Measurements from ENCODE around the gene COX7A2.

COX7A2 gene

DNA sequence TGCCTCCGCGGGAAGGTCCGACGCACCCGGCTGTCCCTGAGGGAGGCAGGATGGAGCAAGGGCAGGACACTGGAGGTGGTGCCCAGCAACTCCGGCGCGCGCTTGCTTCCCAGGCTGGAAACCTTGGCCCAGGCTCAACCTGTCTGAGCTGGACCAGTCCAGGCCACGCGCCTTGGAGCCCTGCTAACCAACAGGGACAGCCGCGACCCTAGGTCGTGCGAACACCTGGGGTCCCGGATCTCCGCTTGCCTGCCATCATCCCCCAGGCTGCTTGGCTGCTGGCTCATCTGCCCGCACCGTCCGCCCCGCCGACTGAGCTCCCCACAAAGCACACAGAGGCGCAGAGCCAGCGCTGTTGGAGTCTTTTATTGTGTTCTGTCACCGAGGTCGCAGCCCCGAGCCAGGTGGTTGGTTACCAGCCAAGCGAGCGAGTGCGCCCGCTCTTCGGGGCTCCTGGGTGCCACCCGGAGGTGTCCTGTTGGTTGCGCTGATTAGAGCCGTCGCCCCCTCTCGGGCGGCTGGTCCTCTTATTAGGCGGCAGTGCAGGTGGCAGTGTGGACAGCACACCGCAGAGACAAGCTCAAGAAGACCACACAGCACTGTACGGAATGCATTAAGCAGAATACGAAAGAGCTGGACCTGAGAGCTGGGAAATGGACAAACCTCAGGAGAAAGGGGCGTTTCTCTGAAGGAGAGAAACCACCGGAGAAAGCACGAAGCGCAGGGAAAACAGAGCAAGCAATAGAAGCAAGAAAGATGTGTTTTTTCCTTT, 41.5 kb downstream of the COX7A2 start:
- DNase-seq (ENCODE audit: low read depth in 4 of 4, low spot score in 1 of 4), result no peak

DNA sequence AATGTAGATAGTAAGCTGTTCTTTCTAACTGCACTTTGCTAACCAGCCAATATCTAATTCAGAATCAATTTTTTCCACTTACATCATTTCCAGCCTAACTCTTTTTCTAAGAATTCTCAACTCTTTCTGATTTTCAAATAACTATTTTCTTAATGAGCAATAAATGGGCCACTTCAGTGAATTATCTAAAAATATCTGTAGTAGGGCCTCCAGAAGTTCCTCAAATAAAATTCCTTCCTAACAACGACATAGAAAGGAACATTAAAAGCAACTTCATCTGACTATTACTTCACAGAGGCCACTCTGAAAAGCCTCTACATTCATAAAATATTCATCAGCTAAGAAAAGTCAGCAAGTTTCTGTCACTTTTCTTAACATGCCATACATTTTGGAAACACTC, 42.6 kb downstream of the COX7A2 start:
- DNase-seq (ENCODE audit: low read depth in 4 of 4, low spot score in 1 of 4), result no peak

DNA sequence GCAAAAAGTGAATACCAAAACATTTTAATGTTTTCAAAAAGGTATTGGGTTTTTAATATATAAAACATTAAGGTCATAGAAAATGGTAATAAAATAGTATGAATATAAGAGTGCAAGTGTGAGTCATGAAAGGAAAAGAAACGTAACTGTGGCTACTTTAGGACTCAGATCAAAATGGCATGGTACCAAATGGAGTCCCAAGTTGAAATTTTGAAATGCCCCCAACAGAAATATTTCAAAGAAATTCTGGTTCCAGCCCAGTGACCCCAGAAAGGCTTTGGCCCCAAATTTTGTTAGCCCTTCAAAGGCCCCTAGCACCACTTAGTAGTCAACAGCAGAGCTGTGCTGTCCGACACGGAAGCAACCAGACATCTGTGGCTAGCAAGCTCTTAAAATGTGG, 43.7 kb downstream of the COX7A2 start:
- no peak for DNase-seq (ENCODE audit: low read depth in 4 of 4, low spot score in 1 of 4)

DNA sequence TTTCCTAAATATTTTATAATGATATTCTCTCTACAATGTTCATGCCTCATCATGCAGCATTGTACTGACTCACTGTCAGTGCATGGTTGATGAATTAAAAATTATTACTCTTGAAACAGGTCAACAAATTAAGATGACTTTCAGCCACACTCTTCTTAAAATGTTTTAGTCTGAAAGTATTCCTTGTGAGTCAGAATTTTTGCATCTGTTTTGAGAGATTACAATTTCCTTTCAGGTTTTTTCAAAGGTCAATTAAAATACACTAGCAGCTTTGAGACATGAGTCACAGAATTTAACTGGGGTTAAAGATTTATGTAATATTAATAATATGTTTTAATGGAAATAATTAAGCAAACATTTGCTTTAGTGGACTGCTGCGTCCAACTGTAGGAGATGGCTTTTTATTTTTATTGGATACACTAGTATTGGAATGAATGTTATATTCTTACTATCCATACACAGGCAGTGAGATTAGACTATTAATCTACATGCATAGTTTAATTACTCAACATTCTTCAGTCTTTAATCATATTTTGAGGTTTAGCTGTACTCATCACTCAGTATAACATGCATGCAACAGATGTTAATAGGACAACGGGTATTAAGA, 47.4 kb downstream of the COX7A2 start:
- no peak for DNase-seq (ENCODE audit: low read depth in 4 of 4, low spot score in 1 of 4)

DNA sequence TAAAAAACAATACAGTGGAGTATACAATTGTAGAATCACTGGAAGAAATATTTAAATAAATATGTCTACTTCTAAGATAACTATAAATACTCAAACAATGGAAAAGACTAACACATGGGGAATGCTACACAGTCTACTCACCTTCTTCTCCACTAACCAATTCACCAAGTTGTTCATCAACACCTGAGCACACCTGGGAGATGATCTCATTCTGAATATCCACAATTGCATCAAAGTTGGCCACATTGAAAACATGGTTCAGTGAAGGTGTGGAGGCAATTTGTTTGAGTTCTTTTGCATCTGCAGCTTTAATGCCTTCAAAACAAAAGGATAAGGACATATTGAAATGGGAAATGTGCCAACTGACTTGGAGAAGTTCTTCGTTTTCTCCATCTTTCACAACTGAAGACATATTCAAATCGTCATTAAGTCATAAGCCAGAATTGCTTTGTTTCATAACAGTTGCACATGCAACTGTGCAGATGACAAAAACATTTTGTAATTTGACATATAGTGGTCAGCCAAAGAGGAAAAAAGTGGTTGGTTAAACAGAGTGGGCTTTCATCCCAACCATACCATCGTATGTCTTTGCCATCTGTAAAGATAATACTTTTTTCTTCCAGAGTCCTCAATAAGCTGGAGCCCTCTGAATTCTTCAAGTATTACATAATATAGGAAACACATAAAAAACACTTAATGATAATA, 55.2 kb downstream of the COX7A2 start:
- DNase-seq (ENCODE audit: low read depth in 4 of 4, low spot score in 1 of 4), result no peak

Data from stimulated activated CD4-positive, alpha-beta T cell treated with anti-CD3 and anti-CD28 coated beads, Interleukin-1b, Interleukin-23, amount 100 ng/mL, for 24 hours (primary cell).